22Rv1 (cell line): Measurements from ENCODE around the gene P2RX2.

Experiments
- CTCF ChIP-seq: fragments of 450-650 bp; IDR thresholded peaks from 2 replicates; pipeline ENCODE4 v1.5.1; 2017; ENCODE audit warnings: mild to moderate bottlenecking
- ZFX ChIP-seq: fragments of 450-650 bp; IDR thresholded peaks from 2 replicates; pipeline ENCODE4 v1.6.1; 2017; ENCODE audit warnings: antibody characterized with exemption, borderline replicate concordance

- no peak for TF ChIP-seq CTCF
- no peak for TF ChIP-seq ZFX
Measured at GRCh38 chr12:132608231-132609171, 10.1 kb upstream of the P2RX2 start.
